Right kidney (tissue), 1 donor: ENCODE results near the gene EFCAB12.
"Not testable (repeated sequence)": the region's sequence is repeated elsewhere in the genome, so short reads cannot be mapped to it uniquely, and the experiment has no call there.

Experiments
- DNase-seq: peaks from one replicate; pipeline ENCODE4 v3.0.0-alpha.2; 2016

The EFCAB12 gene

GRCh38 chr3:129367821-129368220 lies 60.6 kb downstream of the EFCAB12 start:
- DNase-seq = no peak

- no peak for DNase-seq
These were observed 62.1 kb downstream of the EFCAB12 start for GRCh38 chr3:129366312-129366831.

GRCh38 chr3:129365296-129366136 lies 62.9 kb downstream of the EFCAB12 start:
- no peak for DNase-seq

- DNase-seq = not testable (repeated sequence)
These were observed 63.6 kb downstream of the EFCAB12 start for GRCh38 chr3:129364811-129365210.

DNA sequence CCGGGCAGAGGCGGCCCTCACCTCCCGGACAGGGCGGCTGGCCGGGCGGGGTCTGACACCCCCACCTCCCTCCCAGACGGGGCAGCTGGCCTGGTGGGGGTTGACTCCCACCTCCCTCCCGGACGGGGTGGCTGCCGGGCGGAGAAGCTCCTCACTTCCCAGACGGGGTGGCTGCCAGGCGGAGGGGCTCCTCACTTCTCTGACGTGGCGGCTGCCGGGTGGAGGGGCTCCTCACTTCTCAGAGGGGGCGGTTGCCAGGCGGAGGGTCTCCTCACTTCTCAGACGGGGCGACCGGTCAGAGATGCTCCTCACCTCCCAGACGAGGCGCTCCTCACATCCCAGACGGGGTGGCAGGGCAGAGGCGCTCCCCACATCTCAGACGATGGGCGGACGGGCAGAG lies 65.1 kb downstream of the EFCAB12 start:
- DNase-seq = not testable (repeated sequence)

- no peak for DNase-seq
These were observed 67.6 kb downstream of the EFCAB12 start for GRCh38 chr3:129360705-129361460.

- no peak for DNase-seq
These were observed 68.2 kb downstream of the EFCAB12 start for GRCh38 chr3:129360171-129360611.

GRCh38 chr3:129358772-129359371 lies 69.6 kb downstream of the EFCAB12 start:
- DNase-seq = no peak

- DNase-seq = no peak
These were observed 70.2 kb downstream of the EFCAB12 start for GRCh38 chr3:129358177-129358771.

DNA sequence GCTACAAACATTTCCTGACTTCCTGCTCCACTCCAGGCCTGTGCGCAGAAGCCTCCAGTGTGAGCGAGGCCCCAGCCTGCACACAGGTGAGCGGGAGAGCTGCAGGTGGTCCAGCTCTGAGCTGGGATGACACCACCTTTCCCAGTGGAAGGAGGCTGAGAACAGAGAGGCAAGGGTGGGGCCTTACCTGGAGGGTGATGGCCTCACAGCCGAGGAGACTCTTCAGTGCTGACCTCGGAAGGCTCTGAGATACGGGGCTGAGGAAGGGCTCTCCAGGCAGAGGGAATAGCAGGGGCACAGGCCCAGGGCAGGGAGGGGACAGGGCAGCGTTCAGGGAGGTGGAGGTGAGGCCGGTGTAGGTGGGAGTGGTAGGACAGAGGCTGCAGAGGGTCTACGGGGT lies 70.8 kb downstream of the EFCAB12 start:
- no peak for DNase-seq

- no peak for DNase-seq
These were observed 71.5 kb downstream of the EFCAB12 start for GRCh38 chr3:129356756-129357425.

DNA sequence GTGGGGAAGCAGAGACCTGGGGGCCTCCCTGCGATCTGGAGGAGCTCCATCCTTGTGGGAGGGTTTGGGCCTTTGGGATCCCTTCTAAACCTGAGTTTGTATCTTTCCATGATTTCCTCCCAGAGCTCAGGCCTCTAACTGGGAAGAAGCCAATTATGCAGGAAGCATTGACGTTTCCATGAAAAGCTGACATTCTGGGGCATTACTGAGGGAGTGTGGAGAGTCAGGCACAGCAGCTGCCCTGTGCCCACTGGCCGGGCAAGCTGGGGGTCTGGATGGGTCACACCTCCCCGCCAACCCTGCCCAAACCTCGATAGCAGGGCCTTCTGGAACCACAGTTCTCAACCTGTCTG lies 74.9 kb downstream of the EFCAB12 start:
- DNase-seq = no peak

GRCh38 chr3:129352650-129353588 lies 75.5 kb downstream of the EFCAB12 start:
- DNase-seq = no peak

GRCh38 chr3:129352045-129352444 lies 76.4 kb downstream of the EFCAB12 start:
- DNase-seq = no peak
